Osteoblast (primary cell): ENCODE results near the gene ADAM19. TPM values are rescaled to one million over a fixed set of nuclear protein-coding genes. Genes with fewer than 3 reads are reported as not detected.

Experiments
- DNase-seq: peaks from one replicate; pipeline ENCODE4 v3.0.0; 2011; ENCODE audit warnings: low spot score, mixed read lengths; ENCODE audit not compliant: insufficient read length; ENCODE audit errors: missing footprints
- H2AFZ ChIP-seq: 2 replicates; pipeline ENCODE4 v1.6.0; 2011; ENCODE audit warnings: mild to moderate bottlenecking, low read length
- H3K27ac ChIP-seq: 2 replicates; pipeline ENCODE4 v1.5.1; 2011; ENCODE audit warnings: mild to moderate bottlenecking, low read depth, low read length, moderate library complexity
- H3K27me3 ChIP-seq: 2 replicates; pipeline ENCODE4 v1.6.0; 2012; ENCODE audit warnings: mild to moderate bottlenecking, control low read depth, inconsistent platforms, low read length, moderate library complexity; ENCODE audit not compliant: insufficient read depth
- H3K36me3 ChIP-seq: 2 replicates; pipeline ENCODE4 v1.5.1; 2011; ENCODE audit warnings: mild to moderate bottlenecking, low read length, control low read depth, moderate library complexity; ENCODE audit not compliant: insufficient read depth
- H3K4me1 ChIP-seq: 2 replicates; pipeline ENCODE4 v1.5.1; 2011; ENCODE audit warnings: mild to moderate bottlenecking, low read length, control low read depth, moderate library complexity; ENCODE audit not compliant: insufficient read depth
- H3K4me2 ChIP-seq: 2 replicates; pipeline ENCODE4 v1.6.0; 2011; ENCODE audit warnings: mild to moderate bottlenecking, low read length; ENCODE audit not compliant: insufficient read depth
- H3K4me3 ChIP-seq: fragments of 200-600 bp; sonication (generic); 3 replicates; pipeline ENCODE4 v1.5.1; 2012; ENCODE audit warnings: mild to moderate bottlenecking, low read length, inconsistent platforms; ENCODE audit not compliant: insufficient read depth
- H3K79me2 ChIP-seq: 2 replicates; pipeline ENCODE4 v1.6.0; 2012; ENCODE audit warnings: mild to moderate bottlenecking, low read length, control low read depth, inconsistent platforms; ENCODE audit not compliant: insufficient read depth
- H3K9me3 ChIP-seq: 2 replicates; pipeline ENCODE4 v1.5.1; 2011; ENCODE audit warnings: low read depth, low read length, control low read depth
- H4K20me1 ChIP-seq: 2 replicates; pipeline ENCODE4 v1.6.0; 2012; ENCODE audit warnings: mild to moderate bottlenecking, low read length, control low read depth; ENCODE audit not compliant: insufficient read depth
- CTCF ChIP-seq: IDR thresholded peaks from 2 replicates; pipeline ENCODE4 v1.5.1; 2011; ENCODE audit warnings: mild to moderate bottlenecking, low read depth, low read length, moderate library complexity; ENCODE audit errors: extremely low read depth
- total RNA-seq: library from RNA; depleted of rRNA; stranded (reverse); fragments of >200 nt; gene quantifications from 2 replicates; pipeline ENCODE4 v1.2.3, GENCODE V29; 2012

ADAM19 gene
- total RNA-seq, 1 donor, result 14.5 TPM

- Histone ChIP-seq H3K4me2 (peak within 1 kb of the TSS; percentile 80), H3K9me3 (no peaks in the 10 kb centered on the region), H3K79me2 (no peaks in the 10 kb centered on the region), H3K36me3 (no peaks in the 10 kb centered on the region), H3K27me3 (peaks cover 10% of the 10 kb centered on the region), H3K4me3 (peak within 1 kb of the TSS; percentile 66), H3K27ac (no peak within 1 kb of the TSS), H2AFZ (peak within 1 kb of the TSS; percentile 61), H4K20me1 (no peaks in the 10 kb centered on the region), H3K4me1 (peaks cover 19% of the 10 kb centered on the region)
- no peak for DNase-seq
- no peak for TF ChIP-seq CTCF
Measured at GRCh38 chr5:157459715-157460599, 115.6 kb downstream of the ADAM19 start, which contains the start of gene NIPAL4. Gene NIPAL4, plus strand, starts transcription at chr5:157460213. Its CDS starts 108 bp downstream, at chr5:157460321.

- TF ChIP-seq CTCF, result no peak
- H3K4me2 ChIP-seq, result no peak overlapping the region
- no peak for DNase-seq
- no peak overlapping the region for H2AFZ ChIP-seq
- H3K36me3 ChIP-seq, result no peaks in the 10 kb centered on the region
- no peak overlapping the region for H3K4me3 ChIP-seq
- no peaks in the 10 kb centered on the region for H4K20me1 ChIP-seq
- H3K27me3 ChIP-seq, result peaks cover 10% of the 10 kb centered on the region
- H3K4me1 ChIP-seq, result peaks cover 8% of the 10 kb centered on the region
- no peaks in the 10 kb centered on the region for H3K79me2 ChIP-seq
- no peaks in the 10 kb centered on the region for H3K9me3 ChIP-seq
- H3K27ac ChIP-seq, result no peak overlapping the region
Measured at GRCh38 chr5:157458835-157459234, 116.7 kb downstream of the ADAM19 start.

GRCh38 chr5:157457391-157457790 lies 118.2 kb downstream of the ADAM19 start:
- no peak for TF ChIP-seq CTCF
- H3K27ac ChIP-seq, result no peak overlapping the region
- H3K36me3 ChIP-seq, result no peaks in the 10 kb centered on the region
- no peak overlapping the region for H3K4me2 ChIP-seq
- no peaks in the 10 kb centered on the region for H4K20me1 ChIP-seq
- no peak overlapping the region for H3K4me3 ChIP-seq
- peaks cover 4% of the 10 kb centered on the region for H3K4me1 ChIP-seq
- H3K9me3 ChIP-seq, result no peaks in the 10 kb centered on the region
- H3K27me3 ChIP-seq, result peaks cover 10% of the 10 kb centered on the region
- no peaks in the 10 kb centered on the region for H3K79me2 ChIP-seq
- no peak for DNase-seq
- H2AFZ ChIP-seq, result no peak overlapping the region

- DNase-seq, result no peak
- no peak overlapping the region for H3K4me3 ChIP-seq
- H3K27me3 ChIP-seq, result peaks cover 10% of the 10 kb centered on the region
Measured at GRCh38 chr5:157456301-157456700, 119.3 kb downstream of the ADAM19 start.

More at GRCh38 chr5:157456301-157456700, 119.3 kb downstream of the ADAM19 start:
- Histone ChIP-seq H3K9me3 (no peaks in the 10 kb centered on the region), H3K79me2 (no peaks in the 10 kb centered on the region), H2AFZ (no peak overlapping the region), H3K4me2 (no peak overlapping the region), H4K20me1 (no peaks in the 10 kb centered on the region), H3K27ac (no peak overlapping the region), H3K36me3 (no peaks in the 10 kb centered on the region), H3K4me1 (peaks cover 4% of the 10 kb centered on the region)
- TF ChIP-seq CTCF, result no peak
